HepG2 (cell line): Measurements from ENCODE around the gene TMTC1. TPM values are rescaled to one million over a fixed set of nuclear protein-coding genes. Genes with fewer than 3 reads are reported as not detected.

Experiments used
- AFF4 ChIP-seq: sonication (generic); formaldehyde crosslinking; IDR thresholded peaks from 2 replicates; pipeline ENCODE4 v1.4.0; 2020; ENCODE audit warnings: missing genetic modification reagents
- CHD2 ChIP-seq: IDR thresholded peaks from 2 replicates; pipeline ENCODE4 v1.6.1; 2011; ENCODE audit warnings: low read depth, low read length, improper control_type of control experiment
- CTCF ChIP-seq: sonication (generic); formaldehyde crosslinking; IDR thresholded peaks from 2 replicates; pipeline ENCODE4 v1.5.0; 2020; ENCODE audit warnings: mild to moderate bottlenecking, missing genetic modification reagents, moderate library complexity
- DNMT3B ChIP-seq: conservative IDR thresholded peaks from 2 replicates; pipeline ENCODE4 v1.6.1; 2016; ENCODE audit warnings: missing biosample characterization, control low read depth
- GLI4 ChIP-seq: sonication (generic); formaldehyde crosslinking; IDR thresholded peaks from 2 replicates; pipeline ENCODE4 v1.5.1; 2020; ENCODE audit warnings: missing genetic modification reagents, mild to moderate bottlenecking, moderate library complexity, borderline replicate concordance
- HOMEZ ChIP-seq: IDR thresholded peaks from 2 replicates; pipeline ENCODE4 v1.6.1; 2016; ENCODE audit warnings: low read depth
- PAWR ChIP-seq: sonication (generic); formaldehyde crosslinking; IDR thresholded peaks from 2 replicates; pipeline ENCODE4 v1.4.0; 2020; ENCODE audit warnings: missing genetic modification reagents, mild to moderate bottlenecking, borderline replicate concordance
- SMAD1 ChIP-seq: sonication (generic); formaldehyde crosslinking; IDR thresholded peaks from 2 replicates; pipeline ENCODE4 v1.4.0; 2020; ENCODE audit warnings: missing genetic modification reagents, low read depth, mild to moderate bottlenecking, borderline replicate concordance
- SRY ChIP-seq: sonication (generic); formaldehyde crosslinking; IDR thresholded peaks from 2 replicates; pipeline ENCODE4 v1.8.0; 2022; ENCODE audit warnings: mild to moderate bottlenecking, missing genetic modification reagents
- polyA plus RNA-seq, 8 experiments: library from polyadenylated mRNA; depleted of rRNA in 3 of 8; stranded (reverse) in 7 of 8; unstranded in 1 of 8; fragments of >200 nt; fragmentation: Illumina TruSeq in 4 of 8; extraction: Trizol in 4 of 8; gene quantifications; 2 replicates each; pipeline versions ENCODE4 v1.2.1 to v1.2.3, GENCODE V29; 2011 to 2016; ENCODE audit warnings: low read depth in 4 of 8, missing spikeins in 1 of 8, mixed read lengths in 1 of 8; ENCODE audit not compliant: insufficient read depth in 1 of 8
- total RNA-seq, 5 experiments: library from RNA; depleted of rRNA; stranded (reverse); fragments of >200 nt; fragmentation: Illumina TruSeq; extraction: Trizol; gene quantifications; 2 replicates each; pipeline ENCODE4 v1.2.3, GENCODE V29; 2016; ENCODE audit warnings: low read depth in 1 of 5

Gene TMTC1
- total and polyA plus RNA-seq, 2 of the 13 experiments (the other 11 are each of a cell fraction or from before 2014, with no cell fraction given), result 0.69 to 1.8 TPM

GRCh38 chr12:29695026-29695425 is 88.7 kb downstream of the TMTC1 start (continued):
- TF ChIP-seq AFF4 (CRISPR knock-in tag) (no peak), SRY (CRISPR knock-in tag) (no peak), GLI4 (CRISPR knock-in tag) (no peak), PAWR (CRISPR knock-in tag) (no peak), CHD2 (no peak), HOMEZ (no peak), DNMT3B (CRISPR knock-in tag) (no peak), CTCF (CRISPR knock-in tag) (no peak), SMAD1 (CRISPR knock-in tag) (no peak)
- TF ChIP-seq, all 625 proteins: peak for 0
